Left lung (tissue), 14 donors: ENCODE measurements around the gene ASB2. TPM values are rescaled to one million over a fixed set of nuclear protein-coding genes. Genes with fewer than 3 reads are reported as not detected.

ENCODE experiments used
- ATAC-seq: fragments of 200-7000 bp; cut with Tn5 transposase; one replicate; pipeline ENCODE4 v1.9.1; 2020; ENCODE audit warnings: moderate library complexity
- DNase-seq, 4 donors: peaks; one replicate each; pipeline ENCODE4 v3.0.0-alpha.2; 2013 to 2020
- H3K27ac ChIP-seq, 2 donors: fragments of 200-600 bp; sonication (generic) in 1 of 2; one replicate each; pipeline versions ENCODE4 v1.5.0 to v1.8.0; 2020 to 2021
- H3K27me3 ChIP-seq, 2 donors: fragments of 200-600 bp; sonication (generic) in 1 of 2; one replicate each; pipeline versions ENCODE4 v1.5.0 to v1.8.0; 2020 to 2021
- H3K36me3 ChIP-seq, 2 donors: fragments of 200-600 bp; sonication (generic) in 1 of 2; one replicate each; pipeline versions ENCODE4 v1.5.0 to v1.8.0; 2020 to 2021
- H3K4me1 ChIP-seq, 2 donors: fragments of 200-600 bp; one replicate each; pipeline ENCODE4 v1.8.0; 2021
- H3K4me3 ChIP-seq, 2 donors: fragments of 200-600 bp; sonication (generic) in 1 of 2; one replicate each; pipeline versions ENCODE4 v1.5.0 to v1.8.0; 2020 to 2021; ENCODE audit warnings: mild to moderate bottlenecking in 1 of 2
- H3K9me3 ChIP-seq, 2 donors: fragments of 200-600 bp; sonication (generic) in 1 of 2; one replicate each; pipeline versions ENCODE4 v1.5.0 to v1.8.0; 2020 to 2021
- CTCF ChIP-seq, 2 donors: fragments of 200-600 bp; sonication (generic) in 1 of 2; IDR thresholded peaks; one replicate each; pipeline versions ENCODE4 v1.5.0 to v1.8.0; 2021; ENCODE audit warnings: antibody characterized with exemption in 2 of 2
- intact Hi-C, 2 donors: fragments of 100-400 bp; cut with DNase I; formaldehyde crosslinking; loops; one replicate each; pipeline versions ENCODE4 v1.11.2 to v1.14.2; 2022
- long read RNA-seq, 12 donors: library from polyadenylated mRNA in 2 of 12; unstranded in 2 of 12; transcript quantifications; one replicate each; pipeline ENCODE4 v2.0.0 and lab custom pipeline, GENCODE V29; 2019 to 2026
- polyA plus RNA-seq, 6 donors: library from polyadenylated mRNA; unstranded; fragments of 120-200 nt; gene quantifications; one replicate each; pipeline ENCODE4 v1.2.1, GENCODE V29; 2013; ENCODE audit not compliant: insufficient read length in 6 of 6
- total RNA-seq, 2 donors: library from RNA; stranded (reverse); fragmentation: NEBNext Ultra II Directional; extraction: Animal tissue kit (Norgen Biotek cat#: 25700); gene quantifications; one replicate each; pipeline ENCODE4 v1.2.1, GENCODE V29; 2021
- donor health status: DM: no; HTN: yes; CAD: no.
- donor health status: DM: no; HTN: no; CAD: no.

Gene ASB2, protein sequence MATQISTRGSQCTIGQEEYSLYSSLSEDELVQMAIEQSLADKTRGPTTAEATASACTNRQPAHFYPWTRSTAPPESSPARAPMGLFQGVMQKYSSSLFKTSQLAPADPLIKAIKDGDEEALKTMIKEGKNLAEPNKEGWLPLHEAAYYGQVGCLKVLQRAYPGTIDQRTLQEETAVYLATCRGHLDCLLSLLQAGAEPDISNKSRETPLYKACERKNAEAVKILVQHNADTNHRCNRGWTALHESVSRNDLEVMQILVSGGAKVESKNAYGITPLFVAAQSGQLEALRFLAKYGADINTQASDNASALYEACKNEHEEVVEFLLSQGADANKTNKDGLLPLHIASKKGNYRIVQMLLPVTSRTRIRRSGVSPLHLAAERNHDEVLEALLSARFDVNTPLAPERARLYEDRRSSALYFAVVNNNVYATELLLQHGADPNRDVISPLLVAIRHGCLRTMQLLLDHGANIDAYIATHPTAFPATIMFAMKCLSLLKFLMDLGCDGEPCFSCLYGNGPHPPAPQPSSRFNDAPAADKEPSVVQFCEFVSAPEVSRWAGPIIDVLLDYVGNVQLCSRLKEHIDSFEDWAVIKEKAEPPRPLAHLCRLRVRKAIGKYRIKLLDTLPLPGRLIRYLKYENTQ
- total RNA-seq: 1 to 10 TPM; 1.4 to 3.2 TPM
- 1 to 10 TPM in 5 of 6 donors, under 1 TPM in 1; 0.81 to 2.5 (median 1.6) TPM for polyA plus RNA-seq
- long read RNA-seq, donor 1: 0 reads
- long read RNA-seq, donor 2: 0 reads
- long read RNA-seq, donor 3: 0 reads
- long read RNA-seq, donor 4: 0 reads
- long read RNA-seq, donor 5: 0 reads
- long read RNA-seq, donor 6: 0 reads
- long read RNA-seq, donor 7: 0 reads
- long read RNA-seq, donor 8: 0 reads
- long read RNA-seq, donor 9: 0 reads
- long read RNA-seq, donor 10, partial matches to known transcripts: 0 of 1 reads
- long read RNA-seq, donor 10, other reads (novel, unspliced or antisense): 0 of 1 reads
- long read RNA-seq, donor 11: 0 reads
- long read RNA-seq, donor 12: 0 reads

- intact Hi-C loops: no loop called here
- no peaks in the 10 kb centered on the region for H3K36me3 ChIP-seq
These were observed at the start of gene ASB2 for GRCh38 chr14:93976477-93977057. ASB2 (minus strand) TSS chr14:93976570; CDS start chr14:93964539, 12,031 bp downstream.

DNA sequence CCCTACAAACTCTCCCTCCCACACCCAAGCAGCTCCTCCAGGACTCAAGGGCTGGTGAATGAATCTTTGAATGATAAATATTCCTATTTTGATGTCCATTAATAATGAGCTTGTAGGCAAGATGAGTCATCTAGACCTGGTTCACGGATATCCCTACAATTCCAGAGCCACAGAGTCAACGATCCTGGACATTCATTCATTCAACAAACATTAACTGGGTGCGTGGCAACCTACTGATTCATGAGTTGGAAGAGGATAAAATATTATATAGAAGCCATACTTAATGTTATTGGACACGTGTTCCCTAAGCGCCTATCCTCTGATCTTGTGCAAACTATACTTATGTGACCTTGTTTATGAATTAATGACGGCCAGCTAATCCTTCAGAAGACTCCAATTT, 49.4 kb upstream of the ASB2 start:
- TF ChIP-seq CTCF (IDR thresholded peaks at IDR 0.05): no peak
- Histone ChIP-seq H3K4me3 (peak overlapping the region in 1 of 2 donors; percentile 68), H3K4me1 (peaks cover 5 to 23% of the 10 kb centered on the region in 2 donors), H3K27me3 (no peaks in the 10 kb centered on the region), H3K9me3 (no peaks in the 10 kb centered on the region), H3K36me3 (no peaks in the 10 kb centered on the region), H3K27ac (no peak overlapping the region)
- no peak for ATAC-seq
- intact Hi-C loops: no loop called here
- no peak for DNase-seq

More at GRCh38 chr14:93976477-93977057, at the start of gene ASB2:
- H3K4me1 ChIP-seq: no peaks in the 10 kb centered on the region
- no peaks in the 10 kb centered on the region for H3K27me3 ChIP-seq
- no peak within 1 kb of the TSS for H3K27ac ChIP-seq
- no peak within 1 kb of the TSS for H3K4me3 ChIP-seq
- DNase-seq: no peak
- ATAC-seq: no peak
- no peak for TF ChIP-seq CTCF (IDR thresholded peaks at IDR 0.05)
- H3K9me3 ChIP-seq: no peaks in the 10 kb centered on the region

- H3K9me3 ChIP-seq: no peaks in the 10 kb centered on the region
These were observed 48.2 kb upstream of the ASB2 start for GRCh38 chr14:94024549-94024948.

GRCh38 chr14:94022532-94023411, 46.4 kb upstream of the ASB2 start:
- ATAC-seq (no peak), DNase-seq (no peak)
- Histone ChIP-seq H3K9me3 (no peaks in the 10 kb centered on the region), H3K27ac (no peak overlapping the region), H3K4me3 (no peak overlapping the region), H3K36me3 (no peaks in the 10 kb centered on the region), H3K4me1 (peaks cover 5 to 16% of the 10 kb centered on the region in 2 donors), H3K27me3 (no peaks in the 10 kb centered on the region)
- TF ChIP-seq CTCF (IDR thresholded peaks at IDR 0.05): no peak
- intact Hi-C loops: no loop called here

More at GRCh38 chr14:94024549-94024948, 48.2 kb upstream of the ASB2 start:
- TF ChIP-seq CTCF (IDR thresholded peaks at IDR 0.05): no peak
- ATAC-seq: no peak
- no peaks in the 10 kb centered on the region for H3K27me3 ChIP-seq
- peaks cover 5 to 23% of the 10 kb centered on the region in 2 donors for H3K4me1 ChIP-seq
- H3K27ac ChIP-seq: no peak overlapping the region
- no peak for DNase-seq
- intact Hi-C loops: no loop called here
- no peaks in the 10 kb centered on the region for H3K36me3 ChIP-seq
- H3K4me3 ChIP-seq: no peak overlapping the region
